HS-27A (cell line): ENCODE results near the gene ENTPD8.

Source experiments
- DNase-seq: peaks from one replicate; pipeline ENCODE4 v3.0.0-alpha.2; 2012; ENCODE audit warnings: low read depth, missing footprints

Gene ENTPD8

DNA sequence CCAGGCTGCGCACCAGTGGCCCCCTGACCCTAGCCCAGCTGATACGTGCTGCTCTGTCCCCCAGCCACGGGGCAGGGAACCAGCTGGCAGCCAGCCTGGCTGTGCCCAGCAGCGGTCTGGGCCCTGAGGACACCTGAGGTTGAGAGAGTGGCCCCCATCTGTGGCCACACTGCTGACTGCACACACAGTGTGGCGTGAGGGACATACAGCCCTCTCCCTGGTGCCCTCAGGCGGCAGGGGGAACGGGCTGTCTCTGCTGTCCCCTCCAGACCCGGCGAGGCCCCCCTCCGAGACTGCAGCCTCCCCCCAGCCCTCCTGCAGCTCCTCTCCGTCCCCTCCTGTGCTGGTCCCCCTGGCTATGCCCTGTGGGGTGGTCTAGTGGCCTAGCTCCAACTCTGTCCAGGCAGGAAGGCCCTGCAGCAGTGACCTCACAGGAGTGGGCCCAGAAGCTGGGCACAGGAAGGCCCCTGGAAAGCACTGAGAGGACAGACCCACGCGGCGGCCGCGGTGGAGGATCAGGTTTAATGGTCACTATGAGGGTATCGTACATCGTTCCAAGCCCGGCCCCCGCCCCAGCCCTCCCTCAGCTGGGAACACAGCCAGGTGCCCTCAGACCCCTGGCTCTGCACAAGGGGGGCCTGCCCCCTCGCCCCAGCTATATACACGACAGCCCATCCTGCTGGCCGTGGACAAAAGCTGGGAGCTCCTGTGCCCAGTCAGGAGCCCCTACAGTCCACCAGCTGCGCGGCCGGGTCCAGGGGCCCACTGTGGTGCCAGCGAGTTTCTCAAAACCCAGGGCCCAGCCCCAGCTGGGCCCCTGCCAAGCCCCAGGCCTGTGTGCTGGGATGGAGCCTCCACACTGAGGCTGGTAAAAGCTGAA lies 6.8 kb upstream of the ENTPD8 start:
- DNase-seq = no peak

DNA sequence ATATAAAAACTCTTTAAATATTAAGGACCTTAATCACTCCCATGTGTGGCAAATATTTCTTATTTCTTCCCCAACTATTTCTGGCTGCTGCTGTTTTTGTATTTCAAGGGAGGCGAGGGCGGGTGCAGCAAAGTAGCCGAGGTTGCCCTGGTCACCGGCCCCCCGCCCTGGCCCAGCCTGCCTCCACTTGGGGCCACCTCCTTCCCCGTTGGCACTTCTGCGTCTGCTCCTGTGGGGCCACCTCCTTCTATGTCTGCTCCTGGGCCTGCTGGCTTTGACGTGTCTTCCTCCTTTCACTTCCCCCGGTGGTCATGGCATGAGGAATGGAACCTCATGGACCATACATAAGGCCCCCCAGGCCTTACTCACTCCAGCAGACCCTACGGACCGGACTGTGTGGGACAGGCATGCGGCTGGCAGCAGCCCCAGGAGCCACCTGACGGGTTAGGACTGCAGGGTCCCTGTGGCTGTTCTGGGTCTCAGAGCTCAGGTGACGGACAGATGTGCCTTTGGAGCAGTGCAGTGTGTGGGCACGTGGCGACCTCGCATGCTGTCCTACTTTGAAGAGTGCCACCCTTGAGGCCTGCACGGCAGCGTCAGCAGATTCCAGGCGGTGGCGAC lies 5.8 kb upstream of the ENTPD8 start:
- DNase-seq = no peak

- DNase-seq = no peak
Measured at GRCh38 chr9:137445930-137446431, 4.8 kb upstream of the ENTPD8 start.

DNA sequence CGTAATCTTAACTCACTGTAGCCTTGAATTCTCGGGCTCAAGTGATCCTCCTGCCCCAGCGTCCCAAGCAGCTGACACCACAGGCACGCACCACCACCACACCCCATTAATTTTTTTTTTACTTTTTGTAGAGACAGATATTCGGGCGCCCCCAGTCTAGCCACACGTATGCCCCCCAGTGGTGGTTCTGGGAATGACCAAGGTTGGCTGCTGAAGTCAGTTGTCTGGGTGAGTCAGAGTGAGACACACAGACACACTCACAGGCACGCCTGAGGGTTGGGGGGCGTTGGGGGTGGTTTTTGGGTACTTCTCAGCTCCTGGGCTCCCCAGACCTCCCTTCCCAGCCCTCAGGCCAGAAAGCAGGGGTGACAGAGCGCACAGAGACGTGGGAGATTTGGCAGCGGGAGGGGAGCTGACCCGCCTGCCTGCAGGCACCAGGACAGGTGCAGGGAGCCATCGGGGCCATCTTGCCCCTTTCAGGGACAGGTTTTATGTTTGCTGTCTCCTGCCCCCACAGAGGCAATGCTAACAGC lies 4.2 kb upstream of the ENTPD8 start:
- peak; percentile 30 for DNase-seq

- no peak for DNase-seq
Measured at GRCh38 chr9:137444106-137444790, 3.1 kb upstream of the ENTPD8 start.

- DNase-seq = no peak
Measured at GRCh38 chr9:137441935-137442321, 771 bp upstream of the ENTPD8 start.

DNA sequence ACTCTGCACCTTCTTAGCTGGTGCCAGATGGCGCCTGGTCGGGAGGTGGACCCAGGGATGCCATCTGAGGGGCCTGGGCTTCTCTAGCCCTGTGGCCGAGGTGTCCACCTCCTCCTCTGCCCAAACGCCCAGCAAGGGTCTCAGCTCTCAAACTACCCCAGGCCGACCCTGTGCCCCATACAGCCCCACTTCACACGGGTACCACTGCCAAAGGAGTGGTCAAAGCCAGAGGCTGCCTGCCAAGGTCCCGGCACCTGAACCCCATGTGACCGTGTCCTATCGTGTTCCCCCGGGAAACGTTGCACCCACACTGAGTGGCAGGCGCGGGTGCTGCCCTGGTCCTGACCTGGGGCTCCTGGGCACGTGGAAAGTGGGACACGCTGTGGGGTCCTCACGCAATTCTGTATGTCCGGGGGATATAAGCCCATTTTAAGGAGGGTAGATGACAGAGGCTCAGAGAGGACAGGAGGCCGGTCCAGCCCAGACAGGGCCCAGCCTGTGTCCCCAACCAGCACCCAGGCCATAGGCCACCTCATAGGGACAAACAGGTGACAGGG lies 1.9 kb downstream of the ENTPD8 start:
- no peak for DNase-seq

GRCh38 chr9:137438591-137439157 lies 2.5 kb downstream of the ENTPD8 start:
- DNase-seq = no peak

DNA sequence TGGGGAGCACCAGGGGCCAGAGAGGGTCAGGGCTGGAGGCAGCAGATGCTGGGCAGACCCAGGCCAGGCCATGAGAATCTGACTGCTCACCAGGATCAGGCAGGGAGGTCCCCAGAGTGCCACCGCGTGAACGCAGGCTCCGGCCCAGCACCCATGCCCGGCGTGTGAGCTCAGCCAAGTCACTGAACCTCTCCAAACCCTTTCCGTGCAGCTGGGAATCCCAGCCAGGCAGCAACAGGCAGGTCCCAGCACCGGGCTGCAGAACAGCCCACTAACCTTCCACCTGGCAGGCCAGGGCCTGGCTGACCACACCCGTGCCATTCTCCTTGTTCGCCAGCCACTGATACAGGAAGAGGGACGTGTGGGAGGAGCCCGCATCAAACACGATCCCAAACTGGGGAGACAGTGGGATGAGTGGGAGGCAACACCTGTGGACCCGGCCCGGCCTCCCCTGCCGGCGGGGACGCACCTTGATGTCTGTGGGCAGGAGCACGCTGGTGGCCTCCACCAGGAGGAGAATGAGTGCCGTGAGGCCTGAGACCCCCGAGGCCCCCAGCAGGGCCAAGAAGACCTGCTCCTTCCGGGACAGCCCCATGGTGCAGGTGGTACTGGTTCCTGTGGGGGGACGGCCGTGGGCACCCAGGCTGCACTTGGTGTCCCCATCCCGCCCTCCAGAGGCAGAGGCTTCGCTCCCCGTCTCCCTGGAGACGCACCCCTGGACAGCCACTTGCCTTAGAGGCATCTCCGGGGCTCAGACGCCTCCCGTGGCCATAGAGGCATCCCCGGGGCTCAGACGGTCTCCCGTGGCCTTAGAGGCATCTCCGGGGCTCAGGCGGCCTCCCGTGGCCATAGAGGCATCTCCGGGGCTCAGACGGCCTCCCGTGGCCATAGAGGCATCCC lies 3.2 kb downstream of the ENTPD8 start:
- no peak for DNase-seq

- DNase-seq = no peak
Measured at GRCh38 chr9:137436761-137437600, 4.2 kb downstream of the ENTPD8 start.

DNA sequence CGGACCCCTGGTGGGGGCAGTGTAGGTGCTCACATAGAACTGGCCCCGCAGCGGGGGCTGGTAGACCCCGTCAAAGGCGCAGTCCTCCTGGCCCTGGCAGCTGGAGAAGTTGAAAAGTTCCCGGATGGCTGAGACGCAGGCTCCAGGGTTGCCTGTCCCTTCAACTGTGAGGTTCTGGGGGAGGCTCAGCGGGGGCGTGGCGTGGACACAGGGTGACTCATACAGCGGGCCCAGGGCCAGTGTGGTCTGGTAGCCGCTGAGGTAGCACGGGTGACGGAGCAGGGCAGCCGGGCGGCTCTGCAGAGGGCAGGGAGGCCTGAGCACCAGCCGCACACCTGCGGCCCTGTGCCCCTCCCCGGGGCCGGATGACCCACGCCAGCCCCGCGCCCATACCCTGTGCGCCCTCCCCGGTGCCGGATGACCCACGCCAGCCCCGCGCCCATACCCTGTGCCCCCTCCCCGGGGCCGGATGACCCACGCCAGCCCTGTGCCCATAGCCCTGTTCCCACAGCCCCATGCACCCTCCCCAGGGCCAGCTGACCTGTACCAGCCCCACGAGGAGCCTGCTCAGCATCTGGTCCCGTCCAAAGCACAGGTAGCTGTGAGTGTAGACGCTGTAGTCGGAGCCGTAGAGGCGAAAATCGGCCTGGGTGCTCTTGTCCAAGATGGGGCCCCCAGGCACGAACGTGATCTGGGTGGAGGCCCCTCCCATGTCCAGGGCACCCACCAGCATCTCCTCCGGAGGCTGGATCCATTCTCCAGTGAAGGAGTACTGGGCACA lies 5.0 kb downstream of the ENTPD8 start:
- no peak for DNase-seq

- DNase-seq = no peak
Measured at GRCh38 chr9:137435381-137435891, 5.7 kb downstream of the ENTPD8 start.

DNA sequence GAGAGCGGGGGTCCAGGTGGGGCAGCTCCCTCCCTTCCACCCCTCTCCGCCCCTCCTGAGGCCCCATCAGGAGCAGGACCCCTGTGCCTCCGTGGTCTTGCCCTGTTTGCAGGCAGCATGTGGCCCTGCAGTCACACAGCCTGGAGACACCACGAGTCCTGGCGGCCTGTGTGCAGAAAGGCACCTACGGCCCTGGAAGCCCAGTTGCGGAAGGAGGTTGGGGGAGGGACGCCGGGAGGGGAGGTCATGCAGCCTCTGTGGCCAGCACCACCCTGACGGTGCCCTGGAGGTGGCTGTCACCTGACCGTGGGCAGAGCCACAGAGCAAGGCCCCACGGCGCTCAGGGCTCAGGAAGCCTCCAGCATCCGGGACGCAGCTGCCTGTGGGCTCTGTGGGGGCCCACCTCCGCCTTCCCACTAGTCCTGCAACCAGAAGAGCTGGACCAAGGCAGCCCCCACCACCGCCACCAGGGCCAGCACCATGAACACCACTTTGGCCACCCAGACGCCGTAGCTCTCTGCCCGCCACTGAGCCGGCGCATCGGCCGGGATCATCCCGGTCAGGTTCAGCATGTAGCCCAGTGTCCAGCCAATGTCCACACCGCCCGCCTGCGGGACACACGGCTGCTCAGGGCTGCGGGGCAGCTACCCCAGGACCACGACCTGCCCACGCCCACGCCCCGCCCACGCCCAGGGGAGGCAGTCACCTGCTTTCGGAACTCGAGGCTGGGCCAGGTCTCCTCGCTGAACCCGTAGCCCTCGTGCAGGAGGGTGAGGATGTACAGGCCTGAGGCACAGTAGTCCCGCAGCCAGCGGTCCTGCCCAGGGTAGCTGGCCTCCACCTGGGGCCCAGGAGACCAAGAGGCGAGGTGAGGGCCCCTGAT lies 6.4 kb downstream of the ENTPD8 start:
- DNase-seq = no peak

- DNase-seq = no peak
Measured at GRCh38 chr9:137433916-137434431, 7.2 kb downstream of the ENTPD8 start.

- DNase-seq = no peak
Measured at GRCh38 chr9:137433349-137433915, 7.7 kb downstream of the ENTPD8 start.

GRCh38 chr9:137432687-137433348 lies 8.3 kb downstream of the ENTPD8 start:
- no peak for DNase-seq
